CD4-positive, alpha-beta T cell (primary cell): ENCODE data around the gene BCL11B. TPM values are rescaled to one million over a fixed set of nuclear protein-coding genes. Genes with fewer than 3 reads are reported as not detected.

Source experiments
- ATAC-seq: fragments of 200-7000 bp; cut with Tn5 transposase; one replicate; pipeline ENCODE4 v1.10.0; 2022; ENCODE audit warnings: mild to moderate bottlenecking; ENCODE audit not compliant: poor library complexity
- CTCF ChIA-PET: fragments of 350-600 bp; sonication (Branson Sonifier 250); formaldehyde crosslinking; loops from one replicate; lab custom pipeline; 2021; ENCODE audit warnings: antibody characterized with exemption, inconsistent platforms; lab: Charles Lee
- POLR2A ChIA-PET: fragments of 350-600 bp; sonication (Branson Sonifier 250); formaldehyde crosslinking; loops from one replicate; lab custom pipeline; 2021; ENCODE audit warnings: antibody characterized with exemption, inconsistent platforms; lab: Charles Lee
- DNase-seq, 14 experiments: peaks; one replicate each; pipeline ENCODE4 v3.0.0-alpha.2; 2013 to 2020; ENCODE audit warnings: mixed read lengths in 2 of 14
- H3K27ac ChIP-seq, 2 donors: one replicate each; pipeline versions ENCODE4 v1.5.1 to v1.7.0; 2013; ENCODE audit warnings: low read length in 2 of 2, low read depth in 1 of 2, mild to moderate bottlenecking in 1 of 2
- H3K27me3 ChIP-seq, 2 experiments: 1 replicate in 1 of 2; 2 replicates in 1 of 2; pipeline versions ENCODE4 v1.6.1 to v1.7.0; 2013; ENCODE audit warnings: low read length in 2 of 2, control low read depth in 1 of 2, mild to moderate bottlenecking in 1 of 2, moderate library complexity in 1 of 2; ENCODE audit not compliant: insufficient read depth in 2 of 2, control insufficient read depth in 1 of 2
- H3K36me3 ChIP-seq: one replicate; pipeline ENCODE4 v1.6.1; 2013; ENCODE audit warnings: low read length, control low read depth; ENCODE audit not compliant: insufficient read depth
- H3K4me1 ChIP-seq: one replicate; pipeline ENCODE4 v1.6.1; 2013; ENCODE audit warnings: low read length, control low read depth; ENCODE audit not compliant: insufficient read depth
- H3K4me3 ChIP-seq: one replicate; pipeline ENCODE4 v1.5.1; 2013; ENCODE audit warnings: mild to moderate bottlenecking, low read length, moderate library complexity
- H3K9me3 ChIP-seq, 2 experiments: 1 replicate in 1 of 2; 2 replicates in 1 of 2; pipeline versions ENCODE4 v1.6.1 to v1.7.0; 2013; ENCODE audit warnings: low read length in 2 of 2, mild to moderate bottlenecking in 2 of 2, control low read depth in 1 of 2, moderate library complexity in 1 of 2; ENCODE audit not compliant: control insufficient read depth in 1 of 2, insufficient read depth in 1 of 2
- H3K27ac Mint-ChIP-seq: one replicate; pipeline ENCODE4 v1.8.0; 2020; ENCODE audit warnings: mixed read lengths
- H3K27me3 Mint-ChIP-seq: one replicate; pipeline ENCODE4 v1.8.0; 2021; ENCODE audit warnings: mixed read lengths
- H3K36me3 Mint-ChIP-seq: one replicate; pipeline ENCODE4 v1.8.0; 2021; ENCODE audit warnings: low read depth, mixed read lengths
- H3K4me1 Mint-ChIP-seq: one replicate; pipeline ENCODE4 v1.8.0; 2021; ENCODE audit warnings: low read depth, mixed read lengths
- H3K4me3 Mint-ChIP-seq: one replicate; pipeline ENCODE4 v1.8.0; 2020; ENCODE audit warnings: mild to moderate bottlenecking, mixed read lengths
- H3K9me3 Mint-ChIP-seq: one replicate; pipeline ENCODE4 v1.8.0; 2020; ENCODE audit warnings: mixed read lengths
- intact Hi-C, 2 experiments: fragments of 100-400 bp; cut with DNase I in 1 of 2; cut with micrococcal nuclease in 1 of 2; formaldehyde crosslinking; loops; one replicate each; pipeline versions ENCODE4 v1.15.1 to v1.9.0; 2023 to 2025; cut with DNase I, micrococcal nuclease
- total RNA-seq, 174 experiments: library from RNA in 2 of 174; stranded (reverse) in 2 of 174; gene quantifications; one replicate each; pipeline ENCODE4 v1.2.3 and lab custom pipeline; 2021 to 2026
- TF ChIP-seq, protein P1 (sequence below): fragments of 200-600 bp; IDR thresholded peaks from one replicate; pipeline ENCODE4 v1.8.0; 2022; ENCODE audit warnings: antibody characterized with exemption, mild to moderate bottlenecking

Gene BCL11B
- total RNA-seq, 2 experiments from 2014 or later = 244 to 254 TPM

- ChIA-PET POLR2A (no interaction called here), CTCF (no interaction called here)
- no peak for ATAC-seq
- intact Hi-C loops = no loop called here
- H3K4me3 ChIP-seq = no peak overlapping the region
- H3K27me3 Mint-ChIP-seq = no peaks in the 10 kb centered on the region
- H3K27ac Mint-ChIP-seq = no peak overlapping the region
- no peaks in the 10 kb centered on the region for H3K36me3 Mint-ChIP-seq
- peaks cover 17% of the 10 kb centered on the region for H3K4me1 ChIP-seq
- no peak overlapping the region for H3K27ac ChIP-seq
- no peaks in the 10 kb centered on the region for H3K9me3 Mint-ChIP-seq
- H3K4me3 Mint-ChIP-seq = no peak overlapping the region
- no peaks in the 10 kb centered on the region for H3K9me3 ChIP-seq
- TF ChIP-seq, protein P1, sequence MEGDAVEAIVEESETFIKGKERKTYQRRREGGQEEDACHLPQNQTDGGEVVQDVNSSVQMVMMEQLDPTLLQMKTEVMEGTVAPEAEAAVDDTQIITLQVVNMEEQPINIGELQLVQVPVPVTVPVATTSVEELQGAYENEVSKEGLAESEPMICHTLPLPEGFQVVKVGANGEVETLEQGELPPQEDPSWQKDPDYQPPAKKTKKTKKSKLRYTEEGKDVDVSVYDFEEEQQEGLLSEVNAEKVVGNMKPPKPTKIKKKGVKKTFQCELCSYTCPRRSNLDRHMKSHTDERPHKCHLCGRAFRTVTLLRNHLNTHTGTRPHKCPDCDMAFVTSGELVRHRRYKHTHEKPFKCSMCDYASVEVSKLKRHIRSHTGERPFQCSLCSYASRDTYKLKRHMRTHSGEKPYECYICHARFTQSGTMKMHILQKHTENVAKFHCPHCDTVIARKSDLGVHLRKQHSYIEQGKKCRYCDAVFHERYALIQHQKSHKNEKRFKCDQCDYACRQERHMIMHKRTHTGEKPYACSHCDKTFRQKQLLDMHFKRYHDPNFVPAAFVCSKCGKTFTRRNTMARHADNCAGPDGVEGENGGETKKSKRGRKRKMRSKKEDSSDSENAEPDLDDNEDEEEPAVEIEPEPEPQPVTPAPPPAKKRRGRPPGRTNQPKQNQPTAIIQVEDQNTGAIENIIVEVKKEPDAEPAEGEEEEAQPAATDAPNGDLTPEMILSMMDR = no peak
- H3K4me1 Mint-ChIP-seq = peaks cover 21% of the 10 kb centered on the region
- DNase-seq = no peak
- no peaks in the 10 kb centered on the region for H3K36me3 ChIP-seq
- H3K27me3 ChIP-seq = no peaks in the 10 kb centered on the region
Measured at GRCh38 chr14:99136401-99136800, 135.6 kb downstream of the BCL11B start.

DNA sequence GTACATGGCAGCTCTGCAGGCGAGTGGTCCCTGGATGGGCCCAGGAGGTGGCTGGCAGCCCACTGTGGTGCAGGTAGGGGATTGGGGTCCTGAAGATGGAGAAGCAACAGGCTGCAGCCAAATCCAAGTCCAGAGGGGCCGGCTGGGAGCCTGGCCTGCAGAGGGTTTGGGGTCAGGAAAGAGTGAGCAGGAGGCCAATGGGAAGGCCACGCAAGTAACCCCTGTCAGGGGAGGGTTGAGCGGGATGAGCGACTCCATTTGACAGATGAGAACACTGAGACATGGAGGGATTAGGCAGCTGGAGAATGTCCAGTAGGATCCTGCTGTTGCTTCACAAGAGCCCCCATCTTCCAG is 136.0 kb downstream of the BCL11B start:
- Histone ChIP-seq H3K4me3 (no peak overlapping the region), H3K36me3 (no peaks in the 10 kb centered on the region), H3K4me1 (peaks cover 17% of the 10 kb centered on the region), H3K27ac (no peak overlapping the region), H3K27me3 (no peaks in the 10 kb centered on the region), H3K9me3 (no peaks in the 10 kb centered on the region)
- Mint-ChIP-seq H3K4me1 (peaks cover 21% of the 10 kb centered on the region), H3K9me3 (no peaks in the 10 kb centered on the region), H3K27me3 (no peaks in the 10 kb centered on the region), H3K4me3 (no peak overlapping the region), H3K27ac (no peak overlapping the region), H3K36me3 (no peaks in the 10 kb centered on the region)
- POLR2A ChIA-PET = no interaction called here
- ATAC-seq (no peak), DNase-seq (peak in 2 of 14 experiments; percentile 1 to 14)
- intact Hi-C loops = no loop called here
- TF ChIP-seq, protein P1 = no peak
- CTCF ChIA-PET = no interaction called here

GRCh38 chr14:99134516-99135046 is 137.4 kb downstream of the BCL11B start:
- ATAC-seq = no peak
- POLR2A ChIA-PET = interaction anchor here (0.5 kb wide), 1 partner anchor 57 kb away, joined by 3 read pairs; no protein-coding TSS in a partner anchor
- Mint-ChIP-seq H3K4me3 (no peak overlapping the region), H3K27ac (no peak overlapping the region), H3K4me1 (peaks cover 26% of the 10 kb centered on the region), H3K27me3 (no peaks in the 10 kb centered on the region), H3K36me3 (no peaks in the 10 kb centered on the region), H3K9me3 (no peaks in the 10 kb centered on the region)
- CTCF ChIA-PET = no interaction called here
- Histone ChIP-seq H3K27me3 (no peaks in the 10 kb centered on the region), H3K36me3 (no peaks in the 10 kb centered on the region), H3K4me3 (no peak overlapping the region), H3K27ac (no peak overlapping the region), H3K4me1 (peaks cover 20% of the 10 kb centered on the region), H3K9me3 (no peaks in the 10 kb centered on the region)
- TF ChIP-seq, protein P1 = no peak
- peak in 1 of 14 experiments; percentile 8 for DNase-seq
- intact Hi-C loops = no loop called here
